ENCODE measurements around the gene SLC26A6. TPM values are rescaled to one million over a fixed set of nuclear protein-coding genes. Genes with fewer than 3 reads are reported as not detected.

Gene SLC26A6
- total RNA-seq, 1 donor from 2014 or later = 26.4 TPM

DNA sequence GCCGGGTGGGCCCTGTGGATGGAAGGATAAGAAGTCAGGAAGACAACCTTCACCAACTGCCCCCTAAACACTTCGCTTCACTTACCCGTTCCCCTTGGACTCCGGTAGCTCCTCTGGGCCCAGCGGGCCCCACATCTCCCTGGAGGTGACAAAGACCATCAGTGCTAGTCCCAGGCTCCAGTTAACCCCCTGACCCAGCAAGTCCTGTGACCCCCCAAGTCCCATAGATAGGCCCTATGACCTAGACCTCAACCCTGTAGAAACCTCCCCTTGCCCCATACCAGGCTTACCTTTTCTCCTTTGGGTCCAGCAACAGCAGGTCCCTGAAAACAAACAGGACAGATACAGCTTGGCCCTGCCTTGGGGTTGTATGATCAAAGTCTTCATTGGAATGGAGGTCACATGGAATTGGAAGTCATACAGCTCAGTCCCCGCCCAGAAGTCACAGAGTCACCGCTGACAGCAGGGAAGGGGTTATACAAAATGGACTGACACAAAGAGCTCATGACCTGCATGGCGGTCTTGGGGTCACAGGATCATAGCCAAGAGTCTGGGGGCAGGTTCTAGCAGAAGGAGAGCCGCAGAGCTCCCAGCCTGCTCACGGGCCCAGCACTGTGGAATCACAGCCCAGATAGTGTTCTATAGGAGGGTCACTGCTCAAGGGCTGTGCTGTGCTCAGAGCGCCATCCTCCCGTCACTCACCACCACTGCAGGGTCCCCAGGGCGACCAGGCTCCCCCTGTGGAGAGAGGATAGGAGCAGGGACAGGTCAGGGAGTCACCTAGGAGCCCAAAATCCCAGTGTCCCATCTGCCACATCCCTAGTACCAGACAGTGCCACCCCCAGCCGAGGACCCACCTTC lies 53.4 kb downstream of the SLC26A6 start:
- no peak for DNase-seq (ENCODE audit: extremely low read depth, low read depth, low spot score)

DNA sequence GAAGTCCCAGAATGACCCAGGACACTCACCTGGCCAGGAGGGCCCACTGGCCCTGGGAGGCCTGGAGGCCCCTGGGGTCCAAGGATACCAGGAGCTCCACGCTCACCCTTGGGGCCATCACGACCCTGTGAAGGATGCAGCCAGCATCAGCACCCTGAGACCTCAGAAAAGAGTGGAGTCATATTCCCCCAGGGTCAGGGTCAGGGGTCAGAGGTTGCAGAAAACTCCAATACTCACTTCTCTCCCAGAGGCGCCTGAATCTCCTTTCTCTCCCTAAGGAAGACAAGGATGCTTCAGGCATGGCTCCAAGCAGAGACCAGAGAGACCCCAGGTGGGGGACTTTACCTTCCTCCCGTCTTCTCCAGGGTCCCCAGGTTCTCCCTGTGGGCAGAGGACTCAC lies 58.6 kb downstream of the SLC26A6 start:
- no peak for DNase-seq (ENCODE audit: extremely low read depth, low read depth, low spot score)

Other genes starting within 250 kb of the SLC26A6 start
- 35.3 and 35.4 TPM in 2 replicates for gene PLXNB1, start 205.4 kb downstream of the SLC26A6 start, total RNA-seq
- gene CCDC51, start 195.3 kb downstream of the SLC26A6 start, total RNA-seq = 10.8 and 12.7 TPM in 2 replicates
- 390 and 429 TPM in 2 replicates for gene TMA7, start 195.2 kb downstream of the SLC26A6 start, total RNA-seq
- 4.7 and 8.6 TPM in 2 replicates for gene ATRIP, start 188.7 kb downstream of the SLC26A6 start, total RNA-seq
- gene SHISA5, start 131.3 kb downstream of the SLC26A6 start, total RNA-seq = 297 and 305 TPM in 2 replicates
- 6.5 and 10.7 TPM in 2 replicates for gene PFKFB4, start 78.7 kb downstream of the SLC26A6 start, total RNA-seq
- gene UCN2, start 71.7 kb downstream of the SLC26A6 start, total RNA-seq = 0.24 and 1.2 TPM in 2 replicates
- gene COL7A1, start 40.1 kb downstream of the SLC26A6 start, total RNA-seq = 20.0 and 25.0 TPM in 2 replicates
- 207 and 225 TPM in 2 replicates for gene UQCRC1, start 25.8 kb downstream of the SLC26A6 start, total RNA-seq
- gene TMEM89, start 13.7 kb downstream of the SLC26A6 start, total RNA-seq = not detected in 2 replicates
- 1.1 and 2.2 TPM in 2 replicates for gene CELSR3, start 27.4 kb upstream of the SLC26A6 start, total RNA-seq
- 18.6 and 34.7 TPM in 2 replicates for gene NCKIPSD, start 50.5 kb upstream of the SLC26A6 start, total RNA-seq
- 66.1 and 73.3 TPM in 2 replicates for gene IP6K2, start 81.8 kb upstream of the SLC26A6 start, total RNA-seq
- gene PRKAR2A, start 212.4 kb upstream of the SLC26A6 start, total RNA-seq = 33.1 and 35.2 TPM in 2 replicates